Effector memory CD8-positive, alpha-beta T cell (primary cell): ENCODE measurements around the gene KANTR.

Experiments used
- ATAC-seq: fragments of 150-1000 bp; cut with Tn5 transposase; replicated peaks from 2 replicates; pipeline ENCODE4 v1.10.0; 2021; ENCODE audit warnings: mild to moderate bottlenecking, moderate library complexity
- DNase-seq, 3 experiments: peaks; one replicate each; pipeline ENCODE4 v3.0.0; 2021
- H3K27ac Mint-ChIP-seq, 2 donors: one replicate each; pipeline ENCODE4 v1.8.0; 2022; ENCODE audit warnings: mild to moderate bottlenecking in 2 of 2, mixed read lengths in 2 of 2, moderate library complexity in 2 of 2
- H3K27me3 Mint-ChIP-seq, 2 donors: one replicate each; pipeline ENCODE4 v1.8.0; 2022; ENCODE audit warnings: mixed read lengths in 2 of 2
- H3K36me3 Mint-ChIP-seq: one replicate; pipeline ENCODE4 v1.8.0; 2022; ENCODE audit warnings: mild to moderate bottlenecking, moderate library complexity, mixed read lengths; ENCODE audit not compliant: insufficient read depth
- H3K4me1 Mint-ChIP-seq, 2 donors: one replicate each; pipeline ENCODE4 v1.8.0; 2022; ENCODE audit warnings: low read depth in 2 of 2, mixed read lengths in 2 of 2
- H3K4me3 Mint-ChIP-seq, 2 donors: one replicate each; pipeline ENCODE4 v1.8.0; 2022; ENCODE audit warnings: mild to moderate bottlenecking in 2 of 2, mixed read lengths in 2 of 2, moderate library complexity in 2 of 2
- H3K9me3 Mint-ChIP-seq, 2 donors: one replicate each; pipeline ENCODE4 v1.8.0; 2022; ENCODE audit warnings: mixed read lengths in 2 of 2

KANTR gene

DNA sequence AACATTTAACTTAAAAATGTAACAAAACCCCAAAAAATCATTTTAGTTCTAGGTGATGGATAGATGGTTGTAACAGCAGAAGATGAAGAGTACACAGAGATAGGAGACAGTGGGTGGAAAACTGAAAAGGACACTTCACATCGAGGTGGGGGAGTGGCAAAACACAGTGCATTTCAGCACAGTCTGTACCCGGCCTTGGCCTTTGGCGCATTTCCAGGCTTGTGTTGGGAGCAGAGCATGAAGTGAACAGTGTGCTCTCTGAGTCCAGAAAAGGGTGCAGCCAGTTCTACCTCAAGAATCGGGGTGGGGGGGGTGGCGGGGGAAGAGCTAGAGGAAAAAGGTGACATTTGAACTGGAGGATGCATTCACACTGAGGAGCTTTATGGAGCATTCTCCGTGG lies 7.5 kb upstream of the KANTR start:
- ATAC-seq (no peak), DNase-seq (no peak)
- Mint-ChIP-seq H3K4me1 (peaks cover 37 to 41% of the 10 kb centered on the region in 2 donors), H3K27ac (peak overlapping the region; percentile 96 to 99), H3K36me3 (peaks cover 79% of the 10 kb centered on the region), H3K27me3 (no peaks in the 10 kb centered on the region), H3K4me3 (peak overlapping the region in 1 of 2 donors; percentile 94), H3K9me3 (no peaks in the 10 kb centered on the region)

DNA sequence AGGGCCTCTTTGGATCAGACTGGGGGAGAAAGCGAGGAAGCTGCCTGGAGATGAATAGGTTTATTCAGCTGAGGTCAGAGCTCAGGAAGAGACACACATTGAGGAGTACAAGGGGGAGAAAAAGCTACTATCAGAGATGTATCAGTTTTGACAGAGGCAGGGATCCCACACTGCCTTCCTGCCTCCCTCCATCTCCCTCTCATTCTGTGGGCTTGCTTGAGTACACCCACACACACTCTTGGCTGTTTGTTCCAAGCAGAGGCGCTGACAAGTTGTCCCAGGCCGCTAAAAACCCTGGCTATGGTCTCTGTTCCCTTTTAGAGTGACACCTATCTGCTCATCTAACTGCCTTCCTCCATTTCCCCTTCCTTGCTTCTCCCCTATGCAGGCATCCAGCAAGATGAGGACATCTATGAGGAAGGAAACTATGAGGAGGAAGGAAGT lies 6.5 kb upstream of the KANTR start:
- Mint-ChIP-seq H3K27ac (peak overlapping the region; percentile 99), H3K4me1 (peaks cover 37 to 41% of the 10 kb centered on the region in 2 donors), H3K9me3 (no peaks in the 10 kb centered on the region), H3K27me3 (no peaks in the 10 kb centered on the region), H3K36me3 (peaks cover 71% of the 10 kb centered on the region), H3K4me3 (peak overlapping the region; percentile 90 to 93)
- ATAC-seq (no peak), DNase-seq (no peak)

DNA sequence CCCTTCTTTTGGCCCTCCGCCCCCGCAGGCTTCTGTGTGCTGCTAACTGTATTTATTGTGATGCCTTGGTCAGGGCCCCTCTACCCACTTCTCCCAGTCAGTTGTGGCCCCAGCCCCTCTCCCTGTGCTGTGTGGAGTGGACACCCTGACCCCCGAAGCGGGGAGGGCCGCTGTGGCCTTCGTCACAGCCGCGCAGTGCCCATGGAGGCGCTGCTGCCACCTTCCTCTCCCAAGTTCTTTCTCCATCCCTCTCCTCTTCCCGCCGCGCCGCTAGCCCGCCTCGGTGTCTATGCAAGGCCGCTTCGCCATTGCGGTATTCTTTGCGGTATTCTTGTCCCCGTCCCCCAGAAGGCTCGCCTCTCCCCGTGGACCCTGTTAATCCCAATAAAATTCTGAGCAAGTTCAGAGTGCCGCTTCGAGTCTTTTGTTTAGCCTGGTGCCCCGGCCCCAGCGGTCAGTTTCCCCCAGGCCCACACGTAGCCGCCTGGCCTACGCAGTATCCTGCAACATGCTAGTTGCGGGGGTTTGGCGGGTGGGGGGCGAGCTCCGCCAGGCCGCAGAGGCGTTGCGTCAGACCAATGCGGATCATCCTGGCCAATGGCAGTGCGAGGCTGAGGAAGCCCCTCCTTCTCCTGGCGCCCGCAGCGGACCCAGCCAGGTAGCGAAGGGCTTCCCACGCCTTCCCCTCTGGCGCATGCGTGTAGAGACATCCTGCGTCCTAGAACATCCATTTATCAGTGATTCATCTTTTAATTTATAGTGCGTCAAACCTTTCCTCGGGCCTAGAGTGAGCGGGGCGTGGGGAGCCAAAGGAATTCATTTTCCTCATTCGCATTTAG lies 5.6 kb upstream of the KANTR start:
- no peaks in the 10 kb centered on the region for H3K27me3 Mint-ChIP-seq
- H3K27ac Mint-ChIP-seq = peak overlapping the region; percentile 99
- peak; percentile 69 to 74 (median 72) for DNase-seq
- peaks cover 33% of the 10 kb centered on the region in 2 donors for H3K4me1 Mint-ChIP-seq
- ATAC-seq = peak; percentile 64
- peaks cover 61% of the 10 kb centered on the region for H3K36me3 Mint-ChIP-seq
- H3K4me3 Mint-ChIP-seq = peak overlapping the region; percentile 90 to 93
- no peaks in the 10 kb centered on the region for H3K9me3 Mint-ChIP-seq

DNA sequence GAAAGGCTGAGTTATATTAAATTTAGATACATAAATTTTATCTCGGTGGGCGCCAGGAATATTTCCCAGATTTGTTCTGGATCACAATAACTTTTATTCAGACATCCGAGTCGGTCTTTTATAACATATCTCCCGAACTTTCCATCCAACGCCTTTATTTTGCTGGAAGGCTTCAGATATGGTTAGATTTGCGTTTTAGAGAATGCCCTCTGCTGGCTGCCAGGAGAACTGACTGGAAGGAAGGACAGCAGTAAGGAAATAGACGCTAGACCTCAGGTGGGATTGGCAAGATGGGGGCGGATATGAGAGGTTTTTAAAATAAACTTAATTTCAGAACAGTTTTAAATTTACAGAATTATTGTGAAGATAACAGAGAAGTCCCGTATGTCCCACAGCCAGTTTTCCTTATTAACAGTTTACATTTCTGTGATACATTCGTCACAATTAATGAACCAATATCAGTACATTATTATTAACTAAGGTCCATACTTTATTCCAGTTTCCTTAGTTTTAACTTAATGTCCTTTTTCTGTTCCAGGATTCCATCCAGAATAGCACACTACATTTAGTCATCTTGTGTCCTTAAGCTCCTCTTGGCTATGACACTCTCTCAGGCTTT lies 4.6 kb upstream of the KANTR start:
- DNase-seq (peak in 1 of 3 experiments; percentile 35), ATAC-seq (no peak)
- peaks cover 29% of the 10 kb centered on the region in 2 donors for H3K4me1 Mint-ChIP-seq
- H3K4me3 Mint-ChIP-seq = peak overlapping the region; percentile 90 to 93
- peaks cover 56% of the 10 kb centered on the region for H3K36me3 Mint-ChIP-seq
- H3K27ac Mint-ChIP-seq = peak overlapping the region; percentile 99
- H3K27me3 Mint-ChIP-seq = no peaks in the 10 kb centered on the region
- H3K9me3 Mint-ChIP-seq = no peaks in the 10 kb centered on the region

DNA sequence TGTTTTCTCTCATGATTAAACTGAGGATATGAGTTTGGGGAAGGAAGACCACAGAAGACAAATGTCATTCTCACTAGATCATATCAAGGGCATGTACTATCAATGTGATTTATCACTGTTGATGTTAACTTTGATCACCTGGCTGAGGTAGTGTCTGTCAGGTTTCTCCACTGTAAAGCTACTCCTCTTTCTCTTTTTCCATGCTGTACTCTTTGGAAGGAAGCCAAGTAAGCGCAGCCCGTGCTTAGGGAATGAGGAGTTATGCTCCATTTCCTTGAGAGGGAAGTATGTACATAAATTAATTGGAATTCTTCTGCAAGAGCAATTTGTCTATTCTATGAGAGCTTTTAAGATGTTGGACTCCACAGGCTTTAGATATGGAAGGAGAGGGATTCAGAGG lies 4.0 kb upstream of the KANTR start:
- Mint-ChIP-seq H3K27me3 (no peaks in the 10 kb centered on the region), H3K36me3 (peaks cover 50% of the 10 kb centered on the region), H3K27ac (no peak overlapping the region), H3K4me3 (no peak overlapping the region), H3K4me1 (peaks cover 26 to 32% of the 10 kb centered on the region in 2 donors), H3K9me3 (no peaks in the 10 kb centered on the region)
- DNase-seq (no peak), ATAC-seq (no peak)

DNA sequence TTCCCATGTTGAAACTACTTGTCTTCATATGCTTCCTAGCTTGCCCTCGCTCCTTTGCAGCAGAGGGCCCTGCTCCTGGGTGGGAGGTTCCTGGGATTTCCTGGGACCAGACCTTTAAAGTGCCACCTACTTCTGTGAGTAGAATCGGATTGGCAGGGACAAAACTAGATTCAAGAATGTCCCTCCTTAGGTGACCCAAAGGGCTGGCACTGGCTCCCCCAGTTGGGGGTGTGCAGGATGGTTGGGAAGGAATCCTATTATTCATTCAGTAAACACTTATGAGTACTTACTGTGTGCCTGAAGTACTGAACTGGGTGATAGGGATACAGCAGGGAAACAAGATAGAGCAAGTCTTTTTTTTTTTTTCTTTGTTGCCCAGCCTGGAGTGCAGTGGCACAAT lies 2.6 kb upstream of the KANTR start:
- DNase-seq = no peak
- no peak for ATAC-seq
- Mint-ChIP-seq H3K27me3 (no peaks in the 10 kb centered on the region), H3K4me3 (no peak overlapping the region), H3K36me3 (peaks cover 38% of the 10 kb centered on the region), H3K4me1 (peaks cover 18 to 22% of the 10 kb centered on the region in 2 donors), H3K9me3 (no peaks in the 10 kb centered on the region), H3K27ac (no peak overlapping the region)

DNA sequence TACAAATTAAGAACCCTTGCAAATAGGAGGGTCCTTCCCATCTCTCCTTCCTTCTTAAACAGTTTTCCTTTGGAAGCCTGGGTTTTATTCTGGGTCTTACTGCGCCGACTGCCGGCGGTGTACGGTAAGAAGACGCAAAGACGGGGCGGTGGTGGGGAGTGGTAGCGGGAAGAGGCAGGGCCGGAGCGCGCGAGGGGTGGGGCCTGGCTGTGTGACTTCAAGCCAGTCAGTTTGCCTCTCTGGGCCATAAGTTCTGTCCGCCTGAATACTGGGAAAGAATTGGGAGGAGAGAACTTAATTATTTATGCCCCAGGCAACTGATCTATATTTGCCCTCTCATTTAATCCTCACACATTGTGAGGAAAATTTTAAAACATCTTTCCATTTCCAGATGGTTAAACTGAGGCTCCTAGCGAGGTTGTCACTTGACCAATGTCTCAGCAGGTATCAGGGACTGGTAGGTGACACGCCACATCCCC lies 726 bp upstream of the KANTR start:
- peak; percentile 59 for ATAC-seq
- Mint-ChIP-seq H3K9me3 (no peaks in the 10 kb centered on the region), H3K27me3 (no peaks in the 10 kb centered on the region), H3K4me1 (peaks cover 14 to 19% of the 10 kb centered on the region in 2 donors), H3K4me3 (peak overlapping the region; percentile 84 to 85), H3K27ac (peak overlapping the region; percentile 46 to 84), H3K36me3 (peaks cover 20% of the 10 kb centered on the region)
- peak; percentile 64 to 69 (median 66) for DNase-seq

DNA sequence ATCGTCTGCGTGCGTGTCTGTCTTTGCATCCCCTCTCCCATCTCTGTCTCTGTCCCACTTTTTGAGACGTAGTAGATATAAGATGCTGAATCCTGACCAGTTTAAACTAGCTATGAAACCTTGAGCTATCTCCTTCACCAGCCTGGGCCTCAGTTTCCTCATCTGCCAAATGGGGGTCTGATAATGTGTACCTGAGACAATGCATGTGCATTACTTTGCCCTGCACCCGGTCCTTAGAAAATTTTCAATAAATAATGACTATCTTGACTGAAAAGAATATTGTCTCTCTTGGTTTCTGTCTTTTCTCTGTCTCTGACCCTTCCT lies 602 bp downstream of the KANTR start:
- peak overlapping the region; percentile 44 to 84 for H3K27ac Mint-ChIP-seq
- no peaks in the 10 kb centered on the region for H3K27me3 Mint-ChIP-seq
- peak overlapping the region; percentile 84 to 85 for H3K4me3 Mint-ChIP-seq
- DNase-seq = no peak
- peaks cover 6 to 12% of the 10 kb centered on the region in 2 donors for H3K4me1 Mint-ChIP-seq
- no peaks in the 10 kb centered on the region for H3K9me3 Mint-ChIP-seq
- no peak for ATAC-seq
- H3K36me3 Mint-ChIP-seq = peaks cover 7% of the 10 kb centered on the region

DNA sequence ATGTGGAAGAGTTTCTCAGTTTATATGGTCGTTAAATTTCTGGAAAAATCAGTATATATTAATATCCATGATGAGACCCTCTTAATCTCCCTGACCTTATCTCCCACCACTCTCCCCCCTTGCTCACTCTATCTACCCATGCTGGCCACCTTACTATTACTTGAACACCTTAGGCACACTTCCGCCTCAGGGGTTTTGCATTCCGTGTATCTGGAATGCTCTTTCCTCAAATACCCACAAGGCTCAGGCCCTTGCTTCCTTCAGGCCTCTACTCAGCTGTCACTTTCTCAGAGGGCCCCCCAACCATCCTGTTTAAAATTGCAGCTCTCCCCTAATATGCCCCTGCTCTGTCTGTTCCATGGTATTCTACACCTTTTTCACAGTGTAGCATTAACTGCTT lies 1.9 kb downstream of the KANTR start:
- Mint-ChIP-seq H3K4me3 (peak overlapping the region in 1 of 2 donors; percentile 19), H3K36me3 (peaks cover 15% of the 10 kb centered on the region), H3K27me3 (no peaks in the 10 kb centered on the region), H3K27ac (no peak overlapping the region), H3K9me3 (no peaks in the 10 kb centered on the region), H3K4me1 (peaks cover 6 to 12% of the 10 kb centered on the region in 2 donors)
- no peak for ATAC-seq
- no peak for DNase-seq

DNA sequence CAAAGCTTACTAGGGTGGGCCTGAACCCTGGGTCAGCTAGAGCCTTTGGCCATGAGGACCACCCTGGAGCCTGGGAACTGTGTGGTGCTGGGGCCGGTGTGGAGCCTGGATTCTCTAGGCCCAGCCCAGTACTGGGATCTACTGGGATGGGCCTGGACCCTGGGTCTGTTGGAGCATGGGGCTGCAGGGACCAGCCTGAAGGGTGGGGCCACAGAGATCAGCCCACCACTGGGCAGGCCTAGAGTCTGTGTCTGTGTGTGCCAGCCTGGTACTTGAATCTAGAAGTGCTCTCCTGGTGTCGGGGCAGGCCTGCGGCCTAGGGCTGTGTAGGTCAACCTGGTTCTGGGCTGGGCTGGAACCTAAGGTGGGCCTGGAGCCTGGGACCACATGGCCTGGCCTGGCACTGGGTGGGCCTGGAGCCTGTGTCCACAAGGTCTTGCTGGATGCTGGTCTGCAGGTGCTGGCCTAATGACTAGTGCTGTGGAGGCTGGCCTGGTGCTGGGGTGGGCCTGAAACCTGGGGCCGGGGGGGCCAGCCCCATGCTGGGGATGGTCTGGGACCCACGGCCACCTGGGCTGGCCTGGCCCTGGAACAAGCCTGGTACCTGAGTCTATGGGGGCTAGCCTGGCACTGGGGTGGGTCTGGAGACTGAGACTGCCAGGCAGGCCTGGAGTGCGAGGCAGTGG lies 21.1 kb downstream of the KANTR start:
- H3K4me1 Mint-ChIP-seq = peaks cover 4 to 6% of the 10 kb centered on the region in 2 donors
- no peak overlapping the region for H3K4me3 Mint-ChIP-seq
- H3K9me3 Mint-ChIP-seq = no peaks in the 10 kb centered on the region
- no peak for DNase-seq
- no peaks in the 10 kb centered on the region for H3K27me3 Mint-ChIP-seq
- ATAC-seq = no peak
- no peaks in the 10 kb centered on the region for H3K36me3 Mint-ChIP-seq
- H3K27ac Mint-ChIP-seq = no peak overlapping the region

DNA sequence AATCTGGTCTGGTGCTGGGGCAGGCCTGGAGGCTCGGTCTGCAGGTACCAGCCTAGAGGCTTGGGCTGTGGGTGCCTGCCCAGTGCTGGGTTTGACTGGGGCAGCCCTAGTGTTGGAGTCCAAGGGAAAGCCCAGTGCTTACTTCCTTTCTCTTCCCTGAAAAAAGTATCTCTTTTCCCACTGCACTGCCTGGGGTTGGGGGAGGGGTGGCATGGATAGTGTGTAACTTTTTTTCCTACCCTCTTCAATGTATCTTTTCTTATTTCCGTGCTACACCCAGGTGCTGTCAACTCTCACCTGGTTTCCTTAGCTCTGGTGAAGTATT lies 21.6 kb downstream of the KANTR start:
- Mint-ChIP-seq H3K27ac (no peak overlapping the region), H3K4me3 (no peak overlapping the region), H3K9me3 (no peaks in the 10 kb centered on the region), H3K4me1 (peaks cover 4 to 6% of the 10 kb centered on the region in 2 donors), H3K36me3 (no peaks in the 10 kb centered on the region), H3K27me3 (no peaks in the 10 kb centered on the region)
- ATAC-seq (no peak), DNase-seq (no peak)

DNA sequence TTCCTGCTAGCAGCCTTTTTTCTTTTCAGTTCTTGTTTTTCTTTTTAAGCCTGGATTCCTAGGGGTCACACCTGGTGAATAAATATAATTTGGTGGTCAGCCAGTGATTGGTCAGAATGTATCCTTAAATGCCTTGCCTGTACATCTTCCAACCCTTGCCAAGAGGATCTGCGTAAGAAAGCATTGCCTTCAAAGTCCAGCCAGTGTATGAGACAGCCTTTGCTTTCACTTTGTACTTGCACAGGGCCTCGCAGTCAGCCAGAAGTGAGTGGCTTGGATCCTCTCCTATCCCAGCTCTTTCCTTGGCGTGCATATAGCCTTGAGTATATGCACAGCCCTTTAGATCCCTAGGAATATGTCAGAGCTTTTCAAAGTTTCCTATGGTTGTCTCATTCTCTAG lies 22.2 kb downstream of the KANTR start:
- Mint-ChIP-seq H3K27ac (no peak overlapping the region), H3K9me3 (no peaks in the 10 kb centered on the region), H3K27me3 (no peaks in the 10 kb centered on the region), H3K36me3 (no peaks in the 10 kb centered on the region), H3K4me3 (no peak overlapping the region), H3K4me1 (peaks cover 4 to 6% of the 10 kb centered on the region in 2 donors)
- DNase-seq (no peak), ATAC-seq (no peak)

DNA sequence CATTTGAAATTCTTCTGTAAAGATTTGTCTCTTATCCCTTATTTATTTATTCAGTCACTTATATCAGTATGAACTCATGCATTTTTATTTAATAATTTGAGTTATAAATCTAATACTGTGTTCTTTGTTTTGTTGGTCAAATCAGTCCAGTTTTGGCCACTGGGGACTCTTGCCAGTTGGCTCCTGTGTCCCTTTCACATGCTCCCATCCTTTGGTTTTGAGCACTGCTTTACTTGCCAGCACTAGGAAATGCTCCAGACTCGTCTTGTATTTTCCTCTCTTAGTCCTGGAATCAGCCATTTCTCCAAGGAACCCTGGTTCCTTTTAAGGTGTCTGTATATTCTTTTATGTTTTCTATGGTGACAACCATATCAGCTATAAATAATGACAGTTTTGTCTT lies 28.1 kb downstream of the KANTR start:
- ATAC-seq = no peak
- Mint-ChIP-seq H3K4me3 (no peak overlapping the region), H3K9me3 (no peaks in the 10 kb centered on the region), H3K27me3 (no peaks in the 10 kb centered on the region), H3K27ac (no peak overlapping the region), H3K4me1 (peaks cover 8 to 16% of the 10 kb centered on the region in 2 donors), H3K36me3 (no peaks in the 10 kb centered on the region)
- no peak for DNase-seq
